Neural progenitor cell (in vitro differentiated cells): ENCODE results near the gene AGXT. TPM values are rescaled to one million over a fixed set of nuclear protein-coding genes. Genes with fewer than 3 reads are reported as not detected.

Experiments
- DNase-seq: peaks from one replicate; pipeline ENCODE4 v3.0.0-alpha.2; 2016; ENCODE audit warnings: low spot score
- H2AFZ ChIP-seq: fragments of 200-600 bp; sonication (generic); replicated peaks from 2 replicates; pipeline ENCODE4 v1.6.1; 2016; ENCODE audit warnings: antibody characterized with exemption
- H3F3A ChIP-seq: fragments of 200-600 bp; sonication (generic); 2 replicates; pipeline ENCODE4 v1.6.1; 2016; ENCODE audit warnings: antibody characterized with exemption, low read depth
- H3K27ac ChIP-seq: fragments of 200-600 bp; sonication (generic); 2 replicates; pipeline ENCODE4 v1.5.1; 2016; ENCODE audit warnings: mild to moderate bottlenecking
- H3K27me3 ChIP-seq: fragments of 200-600 bp; sonication (generic); 2 replicates; pipeline ENCODE4 v1.6.1; 2016; ENCODE audit warnings: mild to moderate bottlenecking, moderate library complexity
- H3K36me3 ChIP-seq: fragments of 200-600 bp; sonication (generic); 2 replicates; pipeline ENCODE4 v1.5.1; 2016
- H3K4me1 ChIP-seq: fragments of 200-600 bp; sonication (generic); 2 replicates; pipeline ENCODE4 v1.6.1; 2016; ENCODE audit warnings: mixed run types
- H3K4me2 ChIP-seq: fragments of 200-600 bp; sonication (generic); 2 replicates; pipeline ENCODE4 v1.6.1; 2016
- H3K4me3 ChIP-seq: fragments of 200-600 bp; sonication (generic); 2 replicates; pipeline ENCODE4 v1.5.1; 2016
- H3K79me2 ChIP-seq: fragments of 200-600 bp; sonication (generic); 2 replicates; pipeline ENCODE4 v1.6.1; 2016; ENCODE audit warnings: low read depth
- H3K9ac ChIP-seq: fragments of 200-600 bp; sonication (generic); 2 replicates; pipeline ENCODE4 v1.6.1; 2016
- H3K9me3 ChIP-seq: fragments of 200-600 bp; sonication (generic); 2 replicates; pipeline ENCODE4 v1.5.1; 2016; ENCODE audit warnings: low read depth
- H4K20me1 ChIP-seq: fragments of 200-600 bp; sonication (generic); 2 replicates; pipeline ENCODE4 v1.6.1; 2016; ENCODE audit warnings: low read depth
- H3K27ac Mint-ChIP-seq: 3 replicates; pipeline ENCODE4 v1.8.0; 2021; ENCODE audit warnings: mixed read lengths
- H3K27me3 Mint-ChIP-seq: 2 replicates; pipeline ENCODE4 v1.8.0; 2022; ENCODE audit warnings: low read depth, mild to moderate bottlenecking, inconsistent platforms, moderate library complexity, mixed read lengths; ENCODE audit not compliant: insufficient read depth
- H3K36me3 Mint-ChIP-seq: 3 replicates; pipeline ENCODE4 v1.8.0; 2021; ENCODE audit warnings: mixed read lengths
- H3K4me1 Mint-ChIP-seq: 3 replicates; pipeline ENCODE4 v1.8.0; 2021; ENCODE audit warnings: mixed read lengths
- H3K4me3 Mint-ChIP-seq: 3 replicates; pipeline ENCODE4 v1.8.0; 2021; ENCODE audit warnings: mild to moderate bottlenecking, moderate library complexity, mixed read lengths
- H3K9me3 Mint-ChIP-seq: 3 replicates; pipeline ENCODE4 v1.8.0; 2020; ENCODE audit warnings: mixed read lengths
- CTCF ChIP-seq: fragments of 200-600 bp; sonication (generic); IDR thresholded peaks from 2 replicates; pipeline ENCODE4 v1.5.1; 2017; ENCODE audit warnings: antibody characterized with exemption, mild to moderate bottlenecking
- EZH2 ChIP-seq: fragments of 200-600 bp; sonication (generic); IDR thresholded peaks from 2 replicates; pipeline ENCODE4 v1.6.1; 2017; ENCODE audit warnings: antibody characterized with exemption, mild to moderate bottlenecking, moderate library complexity
- EZH2phosphoT487 ChIP-seq: fragments of 200-600 bp; sonication (generic); IDR thresholded peaks from 2 replicates; pipeline ENCODE4 v1.6.1; 2017; ENCODE audit warnings: antibody characterized with exemption
- total RNA-seq: library from RNA; depleted of rRNA; stranded (reverse); fragments of >200 nt; gene quantifications from 2 replicates; pipeline ENCODE4 v1.2.3, GENCODE V29; 2015; ENCODE audit warnings: low replicate concordance

AGXT gene
- total RNA-seq, 1 donor from 2014 or later: not detected

DNA sequence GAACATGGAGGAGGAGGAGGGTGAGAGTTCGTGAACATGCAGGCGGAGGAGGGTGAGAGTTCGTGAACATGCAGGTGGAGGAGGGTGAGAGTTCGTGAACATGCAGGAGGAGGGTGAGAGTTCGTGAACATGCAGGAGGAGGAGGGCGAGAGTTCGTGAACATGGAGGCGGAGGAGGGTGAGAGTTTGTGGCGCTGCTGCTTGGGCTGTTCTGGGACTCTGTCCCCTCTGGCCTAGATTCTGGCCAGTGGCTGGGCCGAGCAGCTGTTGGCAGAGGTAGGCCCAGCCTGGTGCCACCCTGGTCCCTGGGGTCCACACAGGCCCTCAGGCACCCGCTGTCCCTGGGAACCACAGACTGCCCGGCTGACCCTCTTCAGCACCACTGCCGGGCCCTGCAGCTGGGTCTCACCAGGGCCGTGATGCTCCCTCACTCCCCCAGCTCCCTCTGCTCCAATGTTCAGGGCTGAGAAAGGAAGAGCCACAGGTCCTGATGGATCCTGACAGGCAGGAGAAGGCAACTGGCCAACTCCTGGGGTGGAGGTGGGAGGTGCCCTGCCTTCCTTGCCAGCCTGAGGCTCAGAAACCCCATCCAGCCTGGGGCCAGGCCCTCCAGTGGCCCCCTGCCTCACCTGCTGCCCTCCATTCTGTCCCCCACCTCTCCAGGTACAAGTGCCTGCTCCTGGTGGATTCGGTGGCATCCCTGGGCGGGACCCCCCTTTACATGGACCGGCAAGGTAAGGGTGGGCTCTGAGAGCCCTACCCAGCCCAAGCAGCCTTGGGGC, 3.9 kb downstream of the AGXT start:
- Mint-ChIP-seq H3K4me1 (peaks cover 10% of the 10 kb centered on the region), H3K9me3 (no peaks in the 10 kb centered on the region), H3K27me3 (no peaks in the 10 kb centered on the region), H3K27ac (no peak overlapping the region), H3K36me3 (no peaks in the 10 kb centered on the region), H3K4me3 (no peak overlapping the region)
- Histone ChIP-seq H3K4me3 (no peak overlapping the region), H3K4me1 (no peaks in the 10 kb centered on the region), H3K27me3 (no peaks in the 10 kb centered on the region), H3K9me3 (no peaks in the 10 kb centered on the region), H4K20me1 (no peaks in the 10 kb centered on the region), H3K36me3 (no peaks in the 10 kb centered on the region), H3K4me2 (no peak overlapping the region), H2AFZ (no peak overlapping the region), H3K9ac (no peak overlapping the region), H3K27ac (no peak overlapping the region), H3F3A (no peaks in the 10 kb centered on the region), H3K79me2 (no peaks in the 10 kb centered on the region)
- no peak for DNase-seq
- no peak for TF ChIP-seq EZH2phosphoT487
- TF ChIP-seq CTCF: no peak
- TF ChIP-seq EZH2: no peak

GRCh38 chr2:240873098-240873788, 4.6 kb downstream of the AGXT start:
- peaks cover 3% of the 10 kb centered on the region for H3K4me1 Mint-ChIP-seq
- no peaks in the 10 kb centered on the region for H3K36me3 Mint-ChIP-seq
- DNase-seq: no peak

More at GRCh38 chr2:240873098-240873788, 4.6 kb downstream of the AGXT start:
- Mint-ChIP-seq H3K9me3 (no peaks in the 10 kb centered on the region), H3K4me3 (no peak overlapping the region), H3K27me3 (no peaks in the 10 kb centered on the region), H3K27ac (no peak overlapping the region)
- no peaks in the 10 kb centered on the region for H3K36me3 ChIP-seq
- no peaks in the 10 kb centered on the region for H3K9me3 ChIP-seq
- no peak overlapping the region for H3K4me3 ChIP-seq
- H3K79me2 ChIP-seq: no peaks in the 10 kb centered on the region
- H3K9ac ChIP-seq: no peak overlapping the region
- no peaks in the 10 kb centered on the region for H4K20me1 ChIP-seq
- no peaks in the 10 kb centered on the region for H3K4me1 ChIP-seq
- H3K27me3 ChIP-seq: no peaks in the 10 kb centered on the region
- H3K27ac ChIP-seq: no peak overlapping the region
- no peaks in the 10 kb centered on the region for H3F3A ChIP-seq
- H2AFZ ChIP-seq: no peak overlapping the region
- TF ChIP-seq EZH2 (no peak), EZH2phosphoT487 (no peak), CTCF (no peak)
- no peak overlapping the region for H3K4me2 ChIP-seq
